WTC11 (cell line): ENCODE results near the gene ARF6. TPM values are rescaled to one million over a fixed set of nuclear protein-coding genes. Genes with fewer than 3 reads are reported as not detected.
"Not testable (repeated sequence)": the region's sequence is repeated elsewhere in the genome, so short reads cannot be mapped to it uniquely, and the experiment has no call there.

Experiments used
- ATAC-seq: fragments of 200-7000 bp; cut with Tn5 transposase; 2 replicates; pipeline ENCODE4 v1.10.0; 2021; ENCODE audit warnings: mild to moderate bottlenecking, moderate library complexity
- CTCF ChIA-PET: fragments of 300-600 bp; sonication (Branson Sonifier 250); formaldehyde crosslinking; loops from one replicate; lab custom pipeline; 2021; ENCODE audit warnings: antibody characterized with exemption; lab: Charles Lee
- POLR2A ChIA-PET: fragments of 350-600 bp; sonication (Branson Sonifier 250); formaldehyde crosslinking; loops from one replicate; lab custom pipeline; 2021; ENCODE audit warnings: antibody characterized with exemption; lab: Charles Lee
- DNase-seq: peaks from one replicate; pipeline ENCODE4 v3.0.0; 2021; ENCODE audit warnings: low spot score
- H3K27ac Mint-ChIP-seq: 2 replicates; pipeline ENCODE4 v1.8.0; 2021; ENCODE audit warnings: mixed read lengths
- H3K27me3 Mint-ChIP-seq: 2 replicates; pipeline ENCODE4 v1.8.0; 2021; ENCODE audit warnings: low read depth, mild to moderate bottlenecking, moderate library complexity, mixed read lengths
- H3K36me3 Mint-ChIP-seq: 2 replicates; pipeline ENCODE4 v1.8.0; 2021; ENCODE audit warnings: mixed read lengths
- H3K4me1 Mint-ChIP-seq: 2 replicates; pipeline ENCODE4 v1.8.0; 2022; ENCODE audit warnings: mixed read lengths
- H3K4me3 Mint-ChIP-seq: 2 replicates; pipeline ENCODE4 v1.8.0; 2021; ENCODE audit warnings: mild to moderate bottlenecking, moderate library complexity, mixed read lengths
- H3K9me3 Mint-ChIP-seq: 2 replicates; pipeline ENCODE4 v1.8.0; 2021; ENCODE audit warnings: mixed read lengths
- ATF1 ChIP-seq: sonication (generic); formaldehyde crosslinking; IDR thresholded peaks from 2 replicates; pipeline ENCODE4 v1.8.1; 2023; ENCODE audit warnings: mild to moderate bottlenecking, moderate library complexity, missing genetic modification reagents
- E2F1 ChIP-seq: sonication (generic); formaldehyde crosslinking; IDR thresholded peaks from 2 replicates; pipeline ENCODE4 v1.8.0; 2022; ENCODE audit warnings: mild to moderate bottlenecking, missing genetic modification reagents
- ELF4 ChIP-seq: sonication (generic); formaldehyde crosslinking; IDR thresholded peaks from 2 replicates; pipeline ENCODE4 v1.8.1; 2022; ENCODE audit warnings: low read depth, mild to moderate bottlenecking, moderate library complexity, missing genetic modification reagents
- ERG ChIP-seq: fragments of 250-450 bp; sonication (Bioruptor Pico); IDR thresholded peaks from 2 replicates; pipeline ENCODE4 v1.8.0; 2021; ENCODE audit warnings: mild to moderate bottlenecking
- ETV6 ChIP-seq: sonication (generic); formaldehyde crosslinking; IDR thresholded peaks from 2 replicates; pipeline ENCODE4 v1.8.1; 2022; ENCODE audit warnings: mild to moderate bottlenecking, missing genetic modification reagents
- HMGXB4 ChIP-seq: sonication (generic); formaldehyde crosslinking; IDR thresholded peaks from 2 replicates; pipeline ENCODE4 v1.8.1; 2023; ENCODE audit warnings: mild to moderate bottlenecking, moderate library complexity, missing genetic modification reagents
- JUN ChIP-seq: sonication (generic); formaldehyde crosslinking; IDR thresholded peaks from 2 replicates; pipeline ENCODE4 v1.8.0; 2023; ENCODE audit warnings: mild to moderate bottlenecking, missing genetic modification reagents
- NR1H2 ChIP-seq: sonication (generic); formaldehyde crosslinking; IDR thresholded peaks from 2 replicates; pipeline ENCODE4 v1.9.0; 2021; ENCODE audit warnings: mild to moderate bottlenecking, moderate library complexity, missing genetic modification reagents
- PRDM15 ChIP-seq: sonication (generic); formaldehyde crosslinking; IDR thresholded peaks from 2 replicates; pipeline ENCODE4 v1.8.0; 2022; ENCODE audit warnings: missing genetic modification reagents
- PREB ChIP-seq: sonication (generic); formaldehyde crosslinking; IDR thresholded peaks from 2 replicates; pipeline ENCODE4 v1.8.1; 2022; ENCODE audit warnings: mild to moderate bottlenecking, missing genetic modification reagents, moderate library complexity, borderline replicate concordance
- SMAD4 ChIP-seq: sonication (generic); formaldehyde crosslinking; IDR thresholded peaks from 2 replicates; pipeline ENCODE4 v1.8.0; 2022; ENCODE audit warnings: mild to moderate bottlenecking, missing genetic modification reagents
- TEAD4 ChIP-seq: sonication (generic); formaldehyde crosslinking; IDR thresholded peaks from 2 replicates; pipeline ENCODE4 v1.8.0; 2022; ENCODE audit warnings: mild to moderate bottlenecking, missing genetic modification reagents
- ZNF317 ChIP-seq: sonication (generic); formaldehyde crosslinking; IDR thresholded peaks from 2 replicates; pipeline ENCODE4 v1.8.1; 2023; ENCODE audit warnings: low read depth, mild to moderate bottlenecking, moderate library complexity, missing genetic modification reagents, borderline replicate concordance
- ZNF396 ChIP-seq: fragments of 250-450 bp; sonication (Bioruptor Pico); IDR thresholded peaks from 2 replicates; pipeline ENCODE4 v1.8.0; 2021; ENCODE audit warnings: mild to moderate bottlenecking, moderate library complexity, borderline replicate concordance
- ZNF423 ChIP-seq: fragments of 250-450 bp; sonication (Bioruptor Pico); IDR thresholded peaks from 2 replicates; pipeline ENCODE4 v2.1.2; 2022; ENCODE audit warnings: mild to moderate bottlenecking, moderate library complexity
- ZNF512 ChIP-seq: sonication (generic); formaldehyde crosslinking; IDR thresholded peaks from 2 replicates; pipeline ENCODE4 v1.8.1; 2022; ENCODE audit warnings: missing genetic modification reagents, borderline replicate concordance
- total RNA-seq: library from RNA; stranded (reverse); gene quantifications from 3 replicates; pipeline ENCODE4 v1.2.3, GENCODE V29; 2021

ARF6 gene
- total RNA-seq, 1 experiment from 2014 or later: 55.9 TPM

- POLR2A ChIA-PET: interaction anchor here (2.6 kb wide), 1 partner anchor 32 kb away, joined by 11 read pairs; no protein-coding TSS in a partner anchor
- H3K27me3 Mint-ChIP-seq, ATAC-seq, DNase-seq, H3K9me3 Mint-ChIP-seq: not testable (repeated sequence)
- H3K4me3 Mint-ChIP-seq: peak overlapping the region; percentile 96
- H3K27ac Mint-ChIP-seq: peak overlapping the region; percentile 98
- H3K36me3 Mint-ChIP-seq: peaks cover 18% of the 10 kb centered on the region
- H3K4me1 Mint-ChIP-seq: peaks cover 39% of the 10 kb centered on the region
- CTCF ChIA-PET: interaction anchor here (1.2 to 2.4 kb wide), 2 partner anchors 15 to 72 kb away, joined by 3 to 24 read pairs; no protein-coding TSS in a partner anchor
These were observed 1.6 kb downstream of the ARF6 start for GRCh38 chr14:49894214-49895107.

GRCh38 chr14:49895480-49895879 lies 2.6 kb downstream of the ARF6 start:
- Mint-ChIP-seq H3K27ac (peak overlapping the region; percentile 77; the same call in 1 of the 2 replicates), H3K27me3 (no peaks in the 10 kb centered on the region), H3K4me1 (peaks cover 39% of the 10 kb centered on the region), H3K36me3 (peaks cover 18% of the 10 kb centered on the region), H3K9me3 (no peaks in the 10 kb centered on the region), H3K4me3 (peak overlapping the region; percentile 96)
- CTCF ChIA-PET: no interaction called here
- DNase-seq: no peak
- TF ChIP-seq HMGXB4 (CRISPR knock-in tag) (no peak), SMAD4 (CRISPR knock-in tag) (no peak), ETV6 (no peak), TEAD4 (CRISPR knock-in tag) (no peak)
- POLR2A ChIA-PET: interaction anchor here (0.6 kb wide), 1 partner anchor 11 kb away, joined by 3 read pairs; no protein-coding TSS in a partner anchor
- no peak for ATAC-seq

GRCh38 chr14:49896272-49896671 lies 3.4 kb downstream of the ARF6 start:
- DNase-seq, POLR2A ChIA-PET, CTCF ChIA-PET, ATAC-seq, H3K9me3 Mint-ChIP-seq, H3K27me3 Mint-ChIP-seq: not testable (repeated sequence)
- Mint-ChIP-seq H3K4me1 (peaks cover 39% of the 10 kb centered on the region), H3K27ac (peak overlapping the region; percentile 34), H3K4me3 (peak overlapping the region; percentile 96), H3K36me3 (peaks cover 18% of the 10 kb centered on the region)

GRCh38 chr14:49896966-49897365 lies 4.1 kb downstream of the ARF6 start:
- no peak for ATAC-seq
- H3K27ac Mint-ChIP-seq: peak overlapping the region; percentile 74; the same call in 1 of the 2 replicates
- no peak for DNase-seq
- H3K27me3 Mint-ChIP-seq: no peaks in the 10 kb centered on the region
- CTCF ChIA-PET: interaction anchor here (1.3 kb wide), 1 partner anchor 17 kb away, joined by 5 read pairs; no protein-coding TSS in a partner anchor
- H3K9me3 Mint-ChIP-seq: no peaks in the 10 kb centered on the region
- peak overlapping the region; percentile 21 for H3K4me3 Mint-ChIP-seq
- H3K36me3 Mint-ChIP-seq: peaks cover 18% of the 10 kb centered on the region
- POLR2A ChIA-PET: no interaction called here
- peaks cover 35% of the 10 kb centered on the region for H3K4me1 Mint-ChIP-seq
- TF ChIP-seq NR1H2 (CRISPR knock-in tag) (no peak), PRDM15 (CRISPR knock-in tag) (no peak), ZNF317 (no peak), ZNF396 (no peak), ERG (CRISPR knock-in tag) (no peak), PREB (CRISPR knock-in tag) (no peak), ATF1 (CRISPR knock-in tag) (no peak), ZNF512 (no peak), ZNF423 (CRISPR knock-in tag) (no peak), ELF4 (CRISPR knock-in tag) (no peak), E2F1 (CRISPR knock-in tag) (no peak), JUN (no peak)
